ENCODE data around the gene PPFIA1.

The PPFIA1 gene

DNA sequence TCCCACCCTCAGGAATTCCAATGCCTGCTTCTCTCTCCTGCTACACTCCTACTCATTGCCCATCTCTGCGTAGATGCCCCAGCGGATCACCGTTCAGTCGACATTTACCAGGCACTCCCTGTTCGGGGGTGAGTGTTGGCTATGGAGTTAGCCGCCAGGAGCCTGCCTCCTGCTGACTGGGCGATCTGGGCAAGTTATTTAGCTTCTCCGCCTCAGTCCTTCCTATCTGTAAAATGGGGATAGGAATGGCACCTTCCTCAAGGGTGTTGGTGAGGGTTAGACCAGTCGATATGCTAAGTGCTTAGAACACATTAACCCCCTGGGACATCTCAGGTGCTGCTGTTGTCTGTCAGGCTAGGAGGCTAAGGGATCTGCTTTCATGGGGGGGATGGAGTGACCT is 36.5 kb upstream of the PPFIA1 start:
- TF ChIP-seq EGR1 (IDR thresholded peaks at IDR 0.05) = no peak
- TF ChIP-seq CREB1 (IDR thresholded peaks at IDR 0.05; ENCODE audit: low read depth) = no peak
- no peak for TF ChIP-seq YY1 (IDR thresholded peaks at IDR 0.05; ENCODE audit: low read depth)
- TF ChIP-seq ZBTB7A (IDR thresholded peaks at IDR 0.05; ENCODE audit: low read depth) = no peak
- no peak for TF ChIP-seq TEAD4 (IDR thresholded peaks at IDR 0.05)
- TF ChIP-seq, protein P1, sequence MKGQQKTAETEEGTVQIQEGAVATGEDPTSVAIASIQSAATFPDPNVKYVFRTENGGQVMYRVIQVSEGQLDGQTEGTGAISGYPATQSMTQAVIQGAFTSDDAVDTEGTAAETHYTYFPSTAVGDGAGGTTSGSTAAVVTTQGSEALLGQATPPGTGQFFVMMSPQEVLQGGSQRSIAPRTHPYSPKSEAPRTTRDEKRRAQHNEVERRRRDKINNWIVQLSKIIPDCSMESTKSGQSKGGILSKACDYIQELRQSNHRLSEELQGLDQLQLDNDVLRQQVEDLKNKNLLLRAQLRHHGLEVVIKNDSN (IDR thresholded peaks at IDR 0.05) = no peak
- no peak for TF ChIP-seq NFIC (IDR thresholded peaks at IDR 0.05)
- no peak for TF ChIP-seq FOXM1 (IDR thresholded peaks at IDR 0.05; ENCODE audit: borderline replicate concordance, low read depth)

DNA sequence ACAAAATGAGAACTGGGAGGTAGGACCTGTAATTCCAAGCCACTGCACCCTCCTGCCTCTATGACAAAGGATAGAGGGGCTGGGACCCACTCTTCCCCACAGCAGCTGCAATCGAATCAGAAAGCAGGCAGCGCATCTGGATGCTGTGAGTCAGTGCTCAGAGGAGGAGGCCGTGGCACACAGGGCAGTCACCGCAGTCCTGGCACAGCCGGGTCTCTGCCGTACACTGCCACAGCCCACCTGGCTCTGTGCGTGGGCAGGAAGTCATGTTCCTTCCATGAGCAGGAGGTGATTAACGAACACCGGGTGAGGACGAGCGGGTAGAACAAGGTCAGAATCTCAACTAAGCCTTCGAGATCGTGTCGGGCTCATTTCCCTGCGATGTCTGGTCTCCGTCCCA is 30.2 kb upstream of the PPFIA1 start:
- TF ChIP-seq EGR1 (IDR thresholded peaks at IDR 0.05) = no peak
- TF ChIP-seq RAD21 (IDR thresholded peaks at IDR 0.05; ENCODE audit: low read depth) = no peak
- TF ChIP-seq, protein P2, sequence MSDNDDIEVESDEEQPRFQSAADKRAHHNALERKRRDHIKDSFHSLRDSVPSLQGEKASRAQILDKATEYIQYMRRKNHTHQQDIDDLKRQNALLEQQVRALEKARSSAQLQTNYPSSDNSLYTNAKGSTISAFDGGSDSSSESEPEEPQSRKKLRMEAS (IDR thresholded peaks at IDR 0.05) = no peak

DNA sequence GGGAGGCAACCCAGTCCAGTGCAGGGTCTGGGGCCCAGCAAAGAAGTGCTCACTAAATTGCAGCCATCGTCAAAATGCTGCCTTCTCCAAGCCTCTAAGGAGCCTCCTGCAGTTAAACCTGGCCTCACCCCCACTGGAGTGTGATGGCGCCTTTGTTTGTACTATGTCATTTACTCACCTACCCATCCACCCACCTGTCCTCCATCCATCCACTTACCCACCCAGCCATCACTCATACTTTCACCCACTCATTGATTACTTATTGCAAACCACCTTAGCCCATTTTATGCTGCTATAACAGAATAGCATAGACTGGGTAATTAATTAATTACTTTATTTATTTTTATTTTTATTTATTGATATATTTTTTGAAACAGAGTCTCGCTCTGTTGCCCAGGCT is 28.8 kb upstream of the PPFIA1 start:
- TF ChIP-seq CREB1 (IDR thresholded peaks at IDR 0.05; ENCODE audit: low read depth) (no peak), TEAD4 (IDR thresholded peaks at IDR 0.05) (no peak), NFIC (IDR thresholded peaks at IDR 0.05) (no peak), RAD21 (IDR thresholded peaks at IDR 0.05; ENCODE audit: low read depth) (no peak), YY1 (IDR thresholded peaks at IDR 0.05; ENCODE audit: low read depth) (no peak), CEBPB (IDR thresholded peaks at IDR 0.05) (no peak), FOXM1 (IDR thresholded peaks at IDR 0.05; ENCODE audit: borderline replicate concordance, low read depth) (no peak), REST (IDR thresholded peaks at IDR 0.05; ENCODE audit: low read depth) (no peak), ZBTB7A (IDR thresholded peaks at IDR 0.05; ENCODE audit: low read depth) (no peak), TCF12 (IDR thresholded peaks at IDR 0.05; ENCODE audit: low read depth) (no peak), TAF1 (IDR thresholded peaks at IDR 0.05; ENCODE audit: low read depth) (no peak), EP300 (IDR thresholded peaks at IDR 0.05; ENCODE audit: borderline replicate concordance) (no peak), EGR1 (IDR thresholded peaks at IDR 0.05) (no peak)
- TF ChIP-seq, protein P2 (IDR thresholded peaks at IDR 0.05) = no peak
- TF ChIP-seq, protein P1 (IDR thresholded peaks at IDR 0.05) = no peak

DNA sequence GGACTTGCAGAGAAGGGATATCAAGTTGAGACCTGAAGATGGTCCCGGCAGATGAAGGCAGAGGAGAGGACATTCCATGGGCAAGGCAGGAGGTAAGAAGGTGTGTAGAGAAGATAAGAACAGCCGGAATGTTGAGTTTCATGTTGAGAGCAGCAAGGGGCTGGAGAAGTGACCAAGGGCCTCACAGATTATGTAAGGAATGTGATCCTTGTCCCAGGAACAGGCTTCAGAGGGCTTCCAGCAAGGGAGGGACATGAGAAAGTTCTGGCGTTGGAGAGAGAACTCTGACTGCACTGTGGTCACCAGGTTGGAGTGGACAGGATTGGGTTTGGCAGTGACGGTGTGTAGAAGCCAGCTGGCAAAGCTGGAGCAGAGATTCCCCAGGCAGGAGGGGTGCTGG is 27.6 kb upstream of the PPFIA1 start:
- TF ChIP-seq REST (IDR thresholded peaks at IDR 0.05; ENCODE audit: low read depth) (no peak), EP300 (IDR thresholded peaks at IDR 0.05; ENCODE audit: borderline replicate concordance) (no peak), ZBTB7A (IDR thresholded peaks at IDR 0.05; ENCODE audit: low read depth) (no peak), RAD21 (IDR thresholded peaks at IDR 0.05; ENCODE audit: low read depth) (no peak), EGR1 (IDR thresholded peaks at IDR 0.05) (no peak), CREB1 (IDR thresholded peaks at IDR 0.05; ENCODE audit: low read depth) (no peak)
- TF ChIP-seq, protein P1 (IDR thresholded peaks at IDR 0.05) = no peak
- TF ChIP-seq, protein P2 (IDR thresholded peaks at IDR 0.05) = no peak

DNA sequence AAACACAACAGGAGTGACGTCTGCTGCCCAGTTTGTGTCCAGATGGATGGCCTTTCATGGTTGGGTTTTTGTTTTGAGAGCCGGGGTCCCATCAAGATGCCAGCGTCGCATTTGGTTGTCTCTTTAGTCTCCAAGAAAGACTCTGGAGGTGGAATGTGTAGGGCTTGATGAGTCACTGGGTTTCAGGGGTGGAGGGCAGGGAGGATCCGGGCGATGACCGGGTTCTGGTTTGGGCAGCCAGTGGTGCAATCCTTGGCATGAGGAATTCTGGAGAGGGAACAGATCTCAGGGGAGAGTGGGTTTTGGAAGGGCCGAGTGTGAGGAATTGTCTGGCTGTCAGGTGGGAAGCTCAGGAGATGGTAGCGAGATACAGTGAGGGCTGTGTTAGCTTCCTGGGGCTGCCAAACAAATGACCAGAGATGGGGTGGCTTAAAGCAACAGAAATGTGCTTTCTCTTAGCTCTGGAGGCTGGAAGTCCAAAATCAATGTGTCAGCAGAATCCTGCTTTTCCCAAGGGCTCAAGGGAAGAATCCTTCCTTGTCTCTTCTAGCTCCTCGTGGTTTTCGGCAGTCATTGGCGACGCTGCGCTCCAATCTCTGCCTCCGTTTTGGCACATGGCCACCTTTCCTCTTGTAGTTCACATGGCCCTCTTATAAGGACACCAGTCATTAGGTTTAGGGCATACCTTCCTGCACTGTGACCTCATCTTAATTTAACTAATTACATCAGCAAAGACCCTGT is 26.4 kb upstream of the PPFIA1 start:
- TF ChIP-seq TAF1 (IDR thresholded peaks at IDR 0.05; ENCODE audit: low read depth) = no peak
- no peak for TF ChIP-seq ZBTB7A (IDR thresholded peaks at IDR 0.05; ENCODE audit: low read depth)
- no peak for TF ChIP-seq TEAD4 (IDR thresholded peaks at IDR 0.05)
- TF ChIP-seq EP300 (IDR thresholded peaks at IDR 0.05; ENCODE audit: borderline replicate concordance) = no peak
- no peak for TF ChIP-seq EGR1 (IDR thresholded peaks at IDR 0.05)
- no peak for TF ChIP-seq YY1 (IDR thresholded peaks at IDR 0.05; ENCODE audit: low read depth)
- no peak for TF ChIP-seq NFIC (IDR thresholded peaks at IDR 0.05)
- TF ChIP-seq, protein P1 (IDR thresholded peaks at IDR 0.05) = no peak
- no peak for TF ChIP-seq FOXM1 (IDR thresholded peaks at IDR 0.05; ENCODE audit: borderline replicate concordance, low read depth)
- TF ChIP-seq, protein P2 (IDR thresholded peaks at IDR 0.05) = no peak
- TF ChIP-seq CEBPB (IDR thresholded peaks at IDR 0.05) = no peak
- no peak for TF ChIP-seq RAD21 (IDR thresholded peaks at IDR 0.05; ENCODE audit: low read depth)
- no peak for TF ChIP-seq TCF12 (IDR thresholded peaks at IDR 0.05; ENCODE audit: low read depth)
- TF ChIP-seq REST (IDR thresholded peaks at IDR 0.05; ENCODE audit: low read depth) = no peak
- TF ChIP-seq CREB1 (IDR thresholded peaks at IDR 0.05; ENCODE audit: low read depth) = no peak
